ENCODE data around the gene BACH2.

GRCh38 chr6:90049295-90049694 lies 247.3 kb downstream of the BACH2 start:
- TF ChIP-seq TAF1 (IDR thresholded peaks at IDR 0.05; ENCODE audit: borderline replicate concordance, low read depth, low read length) = no peak
- no peak for TF ChIP-seq POLR2A (IDR thresholded peaks at IDR 0.05; ENCODE audit: low read depth, low read length)

Data from GM12892 (cell line).